ENCODE results near the gene ERRFI1. TPM values are rescaled to one million over a fixed set of nuclear protein-coding genes. Genes with fewer than 3 reads are reported as not detected.
A peak's percentile ranks its signal among the peaks of the same experiment; 100 is the strongest.
"Not testable (repeated sequence)": the region's sequence is repeated elsewhere in the genome, so short reads cannot be mapped to it uniquely, and the experiment has no call there.

ERRFI1 gene
- total RNA-seq, 8 experiments from 2014 or later = 7.2 to 63.4 (median 41.7) TPM

DNA sequence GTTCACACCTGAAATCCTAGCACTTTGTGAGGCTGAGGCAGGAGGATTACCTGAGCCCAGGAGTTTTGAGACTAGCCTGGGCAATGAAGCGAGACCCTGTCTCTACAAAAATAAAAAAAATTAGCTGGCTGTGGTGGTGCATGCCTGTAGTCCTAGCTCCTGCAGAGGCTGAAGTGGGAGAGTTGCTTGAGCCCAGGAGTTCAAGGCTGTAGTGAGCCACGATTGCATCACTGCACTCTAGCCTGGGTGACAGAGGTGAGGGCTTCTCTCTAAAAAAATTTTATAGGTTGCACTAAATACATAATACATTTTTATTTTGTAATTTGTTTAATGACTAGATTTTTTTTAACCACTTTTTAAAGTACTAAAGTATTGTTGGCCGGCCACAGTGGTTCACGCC lies 58.5 kb downstream of the ERRFI1 start:
- peaks cover under 1 to 4% of the 10 kb centered on the region in 2 donors for H3K4me1 ChIP-seq (replicated peaks in 1 of 2)
- in situ Hi-C loops (cut with MboI; ENCODE audit: low pct_unique_long_range_greater_than_20kb in 2 of 9, low sequenced_read_pairs in 9 of 9, unreplicated experiment in 9 of 9) = no loop called here
- no peak overlapping the region for H3K27ac ChIP-seq
- no peak overlapping the region for H3K4me3 ChIP-seq
- no peak for ATAC-seq (replicated peaks in 6 of 8)
- WGBS, 10 experiments = 67 to 100% (median 100%) methylated on average over 1 to 4 of the region's 4 CpGs

DNA sequence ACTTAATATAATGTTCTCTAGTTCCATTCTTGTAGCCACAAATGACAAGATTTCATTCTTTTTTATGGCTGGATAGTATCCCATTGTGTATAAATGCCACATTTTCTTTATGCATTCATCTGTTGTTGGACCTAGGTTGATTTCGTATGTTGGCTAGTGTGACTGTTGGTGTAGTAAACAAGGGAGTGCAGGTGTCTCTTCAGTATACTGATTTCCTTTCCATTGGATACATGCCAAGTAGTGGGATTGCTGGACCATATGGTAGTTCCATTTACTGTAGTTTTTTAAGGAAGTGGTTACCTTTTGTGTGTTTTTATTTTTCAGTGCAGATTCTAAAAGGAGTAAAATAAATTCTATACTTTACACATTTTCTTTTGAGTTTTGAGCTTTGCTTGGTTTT lies 58.9 kb downstream of the ERRFI1 start:
- ATAC-seq (replicated peaks in 6 of 8) = no peak
- Histone ChIP-seq H3K4me1 (replicated peaks in 1 of 2) (peaks cover 5 to 8% of the 10 kb centered on the region in 2 donors), H3K4me3 (no peak overlapping the region), H3K27ac (no peak overlapping the region)
- 60 to 100% (median 95%) methylated on average over 1 of the region's 1 CpG; no CpG with 5 or more reads in 2 of the 10 experiments for WGBS, 10 experiments
- in situ Hi-C loops (cut with MboI; ENCODE audit: low pct_unique_long_range_greater_than_20kb in 2 of 9, low sequenced_read_pairs in 9 of 9, unreplicated experiment in 9 of 9) = no loop called here

DNA sequence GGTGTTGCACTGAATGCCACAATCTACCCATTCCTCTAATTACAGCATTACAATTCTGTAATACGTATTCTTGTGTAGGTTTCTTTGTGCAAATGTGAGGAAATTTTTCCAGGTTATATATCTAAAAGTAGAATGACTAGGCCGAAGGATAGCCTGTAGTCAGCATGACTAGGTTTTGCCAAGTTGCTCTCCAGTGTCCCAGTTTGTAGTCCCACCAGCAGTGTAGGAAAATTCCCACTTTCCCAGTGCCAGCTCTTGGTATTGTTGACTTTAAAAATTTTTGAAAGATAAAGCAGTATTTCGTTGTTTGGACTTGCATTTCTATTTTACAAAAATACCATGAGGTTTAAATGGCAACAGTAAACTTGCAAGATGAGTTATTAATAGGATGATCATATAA lies 61.6 kb downstream of the ERRFI1 start:
- ATAC-seq (replicated peaks in 6 of 8) = no peak
- WGBS, 10 experiments = 93 to 100% (median 97%) methylated on average over 1 to 3 of the region's 3 CpGs; no CpG with 5 or more reads in 1 of the 10 experiments
- in situ Hi-C loops (cut with MboI; ENCODE audit: low pct_unique_long_range_greater_than_20kb in 2 of 9, low sequenced_read_pairs in 9 of 9, unreplicated experiment in 9 of 9) = no loop called here
- H3K4me3 ChIP-seq = no peak overlapping the region
- H3K4me1 ChIP-seq (replicated peaks in 1 of 2) = peaks cover 5 to 14% of the 10 kb centered on the region in 2 donors
- H3K27ac ChIP-seq = no peak overlapping the region

DNA sequence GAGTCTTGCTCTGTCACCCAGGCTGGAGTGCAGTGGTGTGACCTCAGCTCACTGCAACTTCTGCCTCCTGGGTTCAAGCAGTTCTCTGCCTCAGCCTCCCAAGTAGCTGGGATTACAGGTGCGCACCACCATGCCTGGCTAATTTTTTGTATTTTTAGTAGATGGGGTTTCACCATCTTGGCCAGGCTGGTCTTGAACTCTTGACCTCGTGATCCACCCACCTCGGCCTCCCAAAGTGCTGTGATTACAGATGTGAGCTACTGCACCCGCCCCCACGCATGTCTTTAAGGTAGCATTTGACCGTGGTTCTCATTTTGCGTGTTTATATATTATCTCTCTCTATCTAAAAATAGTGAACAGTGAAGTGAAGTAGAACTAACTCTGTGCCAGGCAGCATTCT lies 62.3 kb downstream of the ERRFI1 start:
- WGBS, 10 experiments = 86 to 100% (median 98%) methylated on average over 1 to 7 of the region's 7 CpGs; no CpG with 5 or more reads in 2 of the 10 experiments
- not testable (repeated sequence) for H3K27ac ChIP-seq

DNA sequence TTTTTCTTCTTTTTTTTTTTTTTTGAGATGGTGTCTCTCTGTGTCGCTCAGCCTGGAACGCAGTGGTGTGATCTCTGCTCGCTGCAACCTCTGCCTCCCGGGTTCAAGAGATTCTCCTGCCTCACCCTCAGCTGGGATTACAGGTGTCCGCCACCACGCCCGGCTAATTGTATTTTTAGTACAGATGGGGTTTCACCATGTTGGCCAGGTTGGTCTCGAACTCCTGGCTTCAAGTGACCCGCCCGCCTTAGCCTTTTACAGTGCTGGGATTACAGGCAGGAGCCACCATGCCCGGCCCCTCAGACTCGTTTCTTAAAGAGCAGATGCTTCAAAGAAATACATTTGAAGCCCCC lies 62.8 kb downstream of the ERRFI1 start:
- H3K27ac ChIP-seq; H3K4me3 ChIP-seq; in situ Hi-C loops (cut with MboI; ENCODE audit: low pct_unique_long_range_greater_than_20kb in 2 of 9, low sequenced_read_pairs in 9 of 9, unreplicated experiment in 9 of 9); ATAC-seq (replicated peaks in 6 of 8): not testable (repeated sequence)
- 96 to 100% (median 100%) methylated on average over 2 to 12 of the region's 12 CpGs; no CpG with 5 or more reads in 2 of the 10 experiments for WGBS, 10 experiments
- H3K4me1 ChIP-seq (replicated peaks in 1 of 2) = peaks cover 5 to 14% of the 10 kb centered on the region in 2 donors

More for the DNA sequence above, 62.3 kb downstream of the ERRFI1 start:
- ATAC-seq (replicated peaks in 6 of 8); in situ Hi-C loops (cut with MboI; ENCODE audit: low pct_unique_long_range_greater_than_20kb in 2 of 9, low sequenced_read_pairs in 9 of 9, unreplicated experiment in 9 of 9); H3K4me3 ChIP-seq: not testable (repeated sequence)
- peaks cover 5 to 14% of the 10 kb centered on the region in 2 donors for H3K4me1 ChIP-seq (replicated peaks in 1 of 2)

DNA sequence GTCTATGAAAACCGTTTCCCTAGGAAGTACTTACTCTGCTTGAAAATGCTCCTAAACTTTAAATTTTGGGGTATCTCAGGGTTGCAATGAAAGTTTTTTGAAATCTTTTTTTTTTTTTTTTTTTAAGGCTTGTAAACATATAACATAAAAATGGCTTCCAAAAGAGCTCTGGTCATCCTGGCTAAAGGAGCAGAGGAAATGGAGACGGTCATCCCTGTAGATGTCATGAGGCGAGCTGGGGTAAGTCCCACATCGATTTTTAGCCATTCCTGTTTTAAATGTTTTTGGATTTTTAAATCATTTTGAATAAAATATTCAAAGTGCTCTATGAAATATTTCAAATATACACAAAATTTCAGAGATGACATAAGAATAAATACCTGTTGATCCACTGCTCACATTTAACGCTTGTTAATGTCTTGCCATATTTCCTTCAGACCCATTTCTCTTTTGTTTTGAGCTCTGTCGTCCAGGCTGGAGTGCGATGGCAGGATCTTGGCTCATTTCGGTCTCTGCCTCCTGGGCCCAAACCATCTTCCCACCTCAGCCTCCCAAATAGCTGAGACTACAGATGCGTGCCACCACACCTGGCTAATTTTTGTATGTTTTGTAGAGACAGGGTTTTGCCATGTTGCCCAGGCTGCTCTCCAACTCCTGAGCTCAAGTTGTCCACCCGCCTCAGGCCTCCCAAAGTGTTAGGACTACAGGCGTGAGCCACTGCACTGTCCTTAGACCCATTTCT lies 63.3 kb downstream of the ERRFI1 start:
- no peak for ATAC-seq (replicated peaks in 6 of 8)
- peak overlapping the region; percentile 65 to 81 (median 72) for H3K4me3 ChIP-seq
- 62 to 88% (median 85%) methylated on average over 6 to 11 of the region's 11 CpGs for WGBS, 10 experiments
- peaks cover 5 to 14% of the 10 kb centered on the region in 2 donors for H3K4me1 ChIP-seq (replicated peaks in 1 of 2)
- in situ Hi-C loops (cut with MboI; ENCODE audit: low pct_unique_long_range_greater_than_20kb in 2 of 9, low sequenced_read_pairs in 9 of 9, unreplicated experiment in 9 of 9) = no loop called here
- no peak overlapping the region for H3K27ac ChIP-seq

DNA sequence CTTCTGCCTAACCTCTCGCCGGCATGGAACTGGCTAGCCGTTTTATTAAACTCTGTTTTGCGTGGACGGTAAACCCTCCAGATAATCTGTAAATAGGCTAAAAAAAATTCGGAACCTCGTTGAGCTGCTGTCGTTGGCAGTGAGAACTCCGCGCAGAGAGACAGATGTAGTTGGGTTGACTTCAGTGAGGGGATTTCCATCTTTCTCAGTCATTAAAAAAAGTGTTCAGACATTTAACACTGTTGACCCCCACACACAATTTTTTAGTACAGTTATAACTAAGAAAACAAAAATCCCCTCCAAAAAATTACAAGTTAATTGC lies 64.1 kb downstream of the ERRFI1 start:
- peak in 2 of 8 experiments; percentile 0 to 2 for ATAC-seq (replicated peaks in 6 of 8)

More for the DNA sequence above, 64.1 kb downstream of the ERRFI1 start:
- Histone ChIP-seq H3K4me3 (peak overlapping the region; percentile 65 to 81 (median 72)), H3K27ac (peak overlapping the region; percentile 73 to 84), H3K4me1 (replicated peaks in 1 of 2) (peaks cover 5 to 14% of the 10 kb centered on the region in 2 donors)
- in situ Hi-C loops (cut with MboI; ENCODE audit: low pct_unique_long_range_greater_than_20kb in 2 of 9, low sequenced_read_pairs in 9 of 9, unreplicated experiment in 9 of 9) = no loop called here
- WGBS, 10 experiments = 0 to 9% (median 1%) methylated on average over 3 to 10 of the region's 10 CpGs; no CpG with 5 or more reads in 3 of the 10 experiments

Other genes starting within 250 kb of the ERRFI1 start
- gene PER3, start 242.0 kb downstream of the ERRFI1 start, total RNA-seq = 1 to 10 TPM; 2.8 to 9.6 (median 3.8) TPM
- 100 to 1,000 TPM in 1 of 8 experiments, 1 to 10 TPM in 2, under 1 TPM in 2, not detected in 3; 0.56 to 113 (median 1.2) TPM for gene UTS2, start 173.2 kb downstream of the ERRFI1 start, total RNA-seq
- gene TNFRSF9, start 85.5 kb downstream of the ERRFI1 start, total RNA-seq = 10 to 100 TPM in 1 of 8 experiments, 1 to 10 TPM in 2, under 1 TPM in 5; 0.05 to 15.5 (median 0.50) TPM
- 100 to 1,000 TPM; 305 to 482 (median 382) TPM for gene PARK7, start 64.6 kb downstream of the ERRFI1 start, total RNA-seq